ENCODE measurements around the gene KDM1B.

Gene KDM1B

GRCh38 chr6:18235524-18235923 is 80.3 kb downstream of the KDM1B start:
- no peak for DNase-seq (ENCODE audit: low read depth)

GRCh38 chr6:18237167-18237566 is 81.9 kb downstream of the KDM1B start:
- no peak for DNase-seq (ENCODE audit: low read depth)

GRCh38 chr6:18240230-18240629 is 85.0 kb downstream of the KDM1B start:
- no peak for DNase-seq (ENCODE audit: low read depth)

- no peak for DNase-seq (ENCODE audit: low read depth)
Observed at GRCh38 chr6:18241208-18242038, 86.2 kb downstream of the KDM1B start.

- DNase-seq (ENCODE audit: low read depth): no peak
Observed at GRCh38 chr6:18242062-18242851, 87.0 kb downstream of the KDM1B start.

- no peak for DNase-seq (ENCODE audit: low read depth)
Observed at GRCh38 chr6:18243302-18243893, 88.2 kb downstream of the KDM1B start.

GRCh38 chr6:18244251-18244650 is 89.0 kb downstream of the KDM1B start:
- DNase-seq (ENCODE audit: low read depth): no peak

GRCh38 chr6:18245079-18245478 is 89.9 kb downstream of the KDM1B start:
- no peak for DNase-seq (ENCODE audit: low read depth)

GRCh38 chr6:18245642-18246041 is 90.4 kb downstream of the KDM1B start:
- peak; percentile 46 for DNase-seq (ENCODE audit: low read depth)

- no peak for DNase-seq (ENCODE audit: low read depth)
Observed at GRCh38 chr6:18246205-18246604, 91.0 kb downstream of the KDM1B start.

- DNase-seq (ENCODE audit: low read depth): no peak
Observed at GRCh38 chr6:18247002-18247401, 91.8 kb downstream of the KDM1B start.

GRCh38 chr6:18248698-18249097 is 93.5 kb downstream of the KDM1B start:
- no peak for DNase-seq (ENCODE audit: low read depth)

GRCh38 chr6:18249271-18249670 is 94.0 kb downstream of the KDM1B start:
- DNase-seq (ENCODE audit: low read depth): no peak

GRCh38 chr6:18253635-18254034 is 98.4 kb downstream of the KDM1B start:
- DNase-seq (ENCODE audit: low read depth): no peak

GRCh38 chr6:18254793-18255192 is 99.6 kb downstream of the KDM1B start:
- no peak for DNase-seq (ENCODE audit: low read depth)

- DNase-seq (ENCODE audit: low read depth): no peak
Observed at GRCh38 chr6:18259675-18260447, 104.6 kb downstream of the KDM1B start.

GRCh38 chr6:18260448-18261106 is 105.4 kb downstream of the KDM1B start:
- peak; percentile 19 for DNase-seq (ENCODE audit: low read depth)

GRCh38 chr6:18261877-18262276 is 106.7 kb downstream of the KDM1B start:
- DNase-seq (ENCODE audit: low read depth): no peak

GRCh38 chr6:18262702-18263417 is 107.6 kb downstream of the KDM1B start:
- DNase-seq (ENCODE audit: low read depth): peak; percentile 27

- DNase-seq (ENCODE audit: low read depth): peak; percentile 32
Observed at GRCh38 chr6:18263418-18264218, 108.4 kb downstream of the KDM1B start.
